Smooth muscle cell (in vitro differentiated cells): ENCODE measurements around the gene TNRC18. TPM values are rescaled to one million over a fixed set of nuclear protein-coding genes. Genes with fewer than 3 reads are reported as not detected.

Experiments
- DNase-seq: peaks from one replicate; lab custom pipeline; 2025; ENCODE audit not compliant: unreplicated experiment; lab: John Stamatoyannopoulos, UW
- H2AFZ ChIP-seq: fragments of 200-600 bp; sonication (generic); 2 replicates; pipeline ENCODE4 v1.6.0; 2016; ENCODE audit warnings: antibody characterized with exemption, low read depth, mild to moderate bottlenecking
- H3F3A ChIP-seq: fragments of 200-600 bp; sonication (generic); 2 replicates; pipeline ENCODE4 v1.6.0; 2017; ENCODE audit warnings: antibody characterized with exemption, low read depth
- H3K27ac ChIP-seq: fragments of 200-600 bp; sonication (generic); 2 replicates; pipeline ENCODE4 v1.5.1; 2016; ENCODE audit warnings: low read depth, mild to moderate bottlenecking
- H3K27me3 ChIP-seq: fragments of 200-600 bp; sonication (generic); 2 replicates; pipeline ENCODE4 v1.6.1; 2016; ENCODE audit warnings: low read depth, mild to moderate bottlenecking
- H3K36me3 ChIP-seq: fragments of 200-600 bp; sonication (generic); 2 replicates; pipeline ENCODE4 v1.5.1; 2016; ENCODE audit warnings: low read depth
- H3K4me1 ChIP-seq: fragments of 200-600 bp; sonication (generic); 2 replicates; pipeline ENCODE4 v1.5.1; 2016; ENCODE audit warnings: low read depth
- H3K4me2 ChIP-seq: fragments of 200-600 bp; sonication (generic); 2 replicates; pipeline ENCODE4 v1.6.0; 2016; ENCODE audit warnings: mild to moderate bottlenecking
- H3K4me3 ChIP-seq: fragments of 200-600 bp; sonication (generic); 2 replicates; pipeline ENCODE4 v1.5.1; 2016; ENCODE audit warnings: mild to moderate bottlenecking
- H3K79me2 ChIP-seq: fragments of 200-600 bp; sonication (generic); 2 replicates; pipeline ENCODE4 v1.6.0; 2016; ENCODE audit warnings: low read depth, mild to moderate bottlenecking
- H3K9ac ChIP-seq: fragments of 200-600 bp; sonication (generic); 2 replicates; pipeline ENCODE4 v1.6.0; 2016; ENCODE audit warnings: low read depth
- H3K9me3 ChIP-seq: fragments of 200-600 bp; sonication (generic); replicated peaks from 2 replicates; pipeline ENCODE4 v1.5.1; 2016; ENCODE audit warnings: low read depth
- H4K20me1 ChIP-seq: fragments of 200-600 bp; sonication (generic); 2 replicates; pipeline ENCODE4 v1.6.0; 2016; ENCODE audit warnings: low read depth
- CTCF ChIP-seq: fragments of 200-600 bp; sonication (generic); IDR thresholded peaks from 2 replicates; pipeline ENCODE4 v1.5.1; 2017; ENCODE audit warnings: borderline replicate concordance, mild to moderate bottlenecking, antibody characterized with exemption; ENCODE audit not compliant: insufficient read depth, poor library complexity, severe bottlenecking
- WGBS: methylation state at CpG from one replicate; pipeline ENCODE4 v1.1.7; 2016; ENCODE audit warnings: low lambda C conversion rate; 5-methylcytosine and 5-hydroxymethylcytosine counted together
- polyA plus RNA-seq: library from polyadenylated mRNA; unstranded; fragments of >200 nt; fragmentation: Nextera tagmentation; extraction: Ambion mirVana; gene quantifications from 2 replicates; pipeline ENCODE4 v1.2.1, GENCODE V29; 2016
- total RNA-seq: library from RNA; depleted of rRNA; stranded (reverse); fragments of >200 nt; gene quantifications from 2 replicates; pipeline ENCODE4 v1.2.3, GENCODE V29; 2014

The TNRC18 gene
- total and polyA plus RNA-seq, 2 experiments from 2014 or later = 6.4 to 40.3 TPM

- 95% methylated on average over 7 of the region's 7 CpGs for WGBS
- Histone ChIP-seq H3K9ac (no peak overlapping the region), H3F3A (no peaks in the 10 kb centered on the region), H3K27me3 (no peaks in the 10 kb centered on the region), H3K4me1 (no peaks in the 10 kb centered on the region), H3K4me2 (no peak overlapping the region), H3K36me3 (no peaks in the 10 kb centered on the region), H3K79me2 (peaks cover 82% of the 10 kb centered on the region), H4K20me1 (peaks cover 96% of the 10 kb centered on the region), H3K4me3 (no peak overlapping the region), H2AFZ (no peak overlapping the region), H3K27ac (peak overlapping the region; percentile 25), H3K9me3 (no peaks in the 10 kb centered on the region)
- no peak for DNase-seq
- TF ChIP-seq CTCF = no peak
Measured at GRCh38 chr7:5397736-5398135, 25.9 kb downstream of the TNRC18 start.

GRCh38 chr7:5396999-5397663 is 26.5 kb downstream of the TNRC18 start:
- Histone ChIP-seq H3K79me2 (peaks cover 81% of the 10 kb centered on the region), H3K9me3 (no peaks in the 10 kb centered on the region), H2AFZ (no peak overlapping the region), H3K27ac (peak overlapping the region; percentile 29), H3K4me3 (no peak overlapping the region), H3K4me2 (peak overlapping the region; percentile 51), H3F3A (no peaks in the 10 kb centered on the region), H4K20me1 (peaks cover 97% of the 10 kb centered on the region), H3K4me1 (no peaks in the 10 kb centered on the region), H3K9ac (peak overlapping the region; percentile 0), H3K36me3 (no peaks in the 10 kb centered on the region), H3K27me3 (no peaks in the 10 kb centered on the region)
- DNase-seq = no peak
- no peak for TF ChIP-seq CTCF
- 76% methylated on average over 26 of the region's 30 CpGs for WGBS

- peak overlapping the region; percentile 51 for H3K4me2 ChIP-seq
- H4K20me1 ChIP-seq = peaks cover 96% of the 10 kb centered on the region
- H3K27ac ChIP-seq = peak overlapping the region; percentile 29
- no peak for DNase-seq
- H3K9me3 ChIP-seq = no peaks in the 10 kb centered on the region
- no peak overlapping the region for H3K4me3 ChIP-seq
- no peak for TF ChIP-seq CTCF
- H3K4me1 ChIP-seq = no peaks in the 10 kb centered on the region
- no peaks in the 10 kb centered on the region for H3K36me3 ChIP-seq
- H2AFZ ChIP-seq = no peak overlapping the region
- peaks cover 77% of the 10 kb centered on the region for H3K79me2 ChIP-seq
- no peaks in the 10 kb centered on the region for H3F3A ChIP-seq
- H3K27me3 ChIP-seq = no peaks in the 10 kb centered on the region
- WGBS = 96% methylated on average over 6 of the region's 6 CpGs
- H3K9ac ChIP-seq = peak overlapping the region; percentile 0
Measured at GRCh38 chr7:5396542-5396941, 27.1 kb downstream of the TNRC18 start.

- no peak for DNase-seq
Measured at GRCh38 chr7:5395246-5395645, 28.4 kb downstream of the TNRC18 start.

More at GRCh38 chr7:5395246-5395645, 28.4 kb downstream of the TNRC18 start:
- peaks cover 71% of the 10 kb centered on the region for H3K79me2 ChIP-seq
- no peak overlapping the region for H3K4me3 ChIP-seq
- H3F3A ChIP-seq = no peaks in the 10 kb centered on the region
- no peak for TF ChIP-seq CTCF
- WGBS = 90% methylated on average over 15 of the region's 15 CpGs
- H3K27ac ChIP-seq = no peak overlapping the region
- no peaks in the 10 kb centered on the region for H3K4me1 ChIP-seq
- H3K36me3 ChIP-seq = no peaks in the 10 kb centered on the region
- no peaks in the 10 kb centered on the region for H3K9me3 ChIP-seq
- no peak overlapping the region for H2AFZ ChIP-seq
- no peak overlapping the region for H3K4me2 ChIP-seq
- no peak overlapping the region for H3K9ac ChIP-seq
- peaks cover 98% of the 10 kb centered on the region for H4K20me1 ChIP-seq
- no peaks in the 10 kb centered on the region for H3K27me3 ChIP-seq
